HPDE6-E6E7 (cell line): Measurements from ENCODE around the gene TMEM138.

ENCODE experiments used
- DNase-seq: peaks from one replicate; pipeline ENCODE4 v3.0.0; 2011; ENCODE audit warnings: missing footprints; ENCODE audit errors: extremely low spot score

Gene TMEM138

GRCh38 chr11:61406067-61406466, 43.9 kb downstream of the TMEM138 start:
- no peak for DNase-seq

GRCh38 chr11:61406991-61407728, 45.0 kb downstream of the TMEM138 start:
- no peak for DNase-seq

GRCh38 chr11:61411589-61411988, 49.4 kb downstream of the TMEM138 start:
- DNase-seq = no peak

GRCh38 chr11:61413496-61413895, 51.3 kb downstream of the TMEM138 start:
- DNase-seq = no peak

- no peak for DNase-seq
Observed at GRCh38 chr11:61414547-61414946, 52.4 kb downstream of the TMEM138 start.

- no peak for DNase-seq
Observed at GRCh38 chr11:61415381-61415780, 53.2 kb downstream of the TMEM138 start.

GRCh38 chr11:61416941-61417340, 54.8 kb downstream of the TMEM138 start:
- DNase-seq = no peak

- no peak for DNase-seq
Observed at GRCh38 chr11:61417670-61418069, 55.5 kb downstream of the TMEM138 start.

GRCh38 chr11:61418136-61418535, 56.0 kb downstream of the TMEM138 start:
- no peak for DNase-seq
